SK-N-SH (cell line): ENCODE measurements around the gene KRTAP10-10.

ENCODE experiments used
- CTCF ChIP-seq: fragments of 200-600 bp; sonication (generic); IDR thresholded peaks from 2 replicates; pipeline ENCODE4 v1.6.1; 2017; ENCODE audit warnings: antibody characterized with exemption, mild to moderate bottlenecking, moderate library complexity
- GABPA ChIP-seq: IDR thresholded peaks from 2 replicates; pipeline ENCODE4 v1.4.0; 2012; ENCODE audit warnings: low read depth, mild to moderate bottlenecking
- REST ChIP-seq: IDR thresholded peaks from 2 replicates; pipeline ENCODE4 v1.6.1; 2012; ENCODE audit warnings: mild to moderate bottlenecking, low read depth, low read length, moderate library complexity
- RFX5 ChIP-seq: IDR thresholded peaks from 2 replicates; pipeline ENCODE4 v1.6.1; 2012; ENCODE audit warnings: mild to moderate bottlenecking, improper control_type of control experiment, low read length

GRCh38 chr21:44637018-44637850 lies at the start of gene KRTAP10-10:
- TF ChIP-seq RFX5 (no peak), REST (no peak), GABPA (no peak), CTCF (no peak)
